T47D (cell line): ENCODE measurements around the gene PAK6.

Experiments
- DNase-seq, 2 experiments: peaks; one replicate each; pipeline versions ENCODE4 v3.0.0 to v3.0.0-alpha.2; 2011 to 2012; ENCODE audit warnings: low read depth in 1 of 2, low spot score in 1 of 2
- JUND ChIP-seq: IDR thresholded peaks from 2 replicates; pipeline ENCODE4 v1.6.1; 2012; ENCODE audit warnings: low read depth
- in situ Hi-C: cut with HindIII; loops from 2 replicates; pipeline ENCODE4 v1.10.0; 2016; ENCODE audit warnings: low sequenced_read_pairs, low pct_unique_long_range_greater_than_20kb

Gene PAK6

DNA sequence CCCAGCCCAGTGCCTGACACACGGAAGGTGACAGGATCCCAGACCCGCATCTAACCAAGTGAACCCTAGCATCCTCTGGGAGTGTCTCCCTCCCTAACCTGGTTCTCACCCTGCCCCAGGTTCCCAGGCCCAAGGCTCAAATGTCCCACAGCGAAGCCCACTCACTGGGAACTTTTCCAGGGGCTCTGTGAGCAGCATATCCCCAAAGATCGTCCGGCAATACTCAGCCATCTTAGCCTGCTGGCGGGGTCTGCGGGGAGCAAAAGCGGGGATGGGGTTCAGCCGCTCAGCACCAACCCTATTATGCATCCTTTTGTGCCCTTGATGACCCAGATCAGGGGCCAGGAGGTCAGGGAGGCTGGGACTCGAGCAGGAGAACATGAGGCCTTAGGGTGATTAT is 58.5 kb downstream of the PAK6 start:
- no peak for TF ChIP-seq JUND
- in situ Hi-C loops, result no loop called here
- no peak for DNase-seq

DNA sequence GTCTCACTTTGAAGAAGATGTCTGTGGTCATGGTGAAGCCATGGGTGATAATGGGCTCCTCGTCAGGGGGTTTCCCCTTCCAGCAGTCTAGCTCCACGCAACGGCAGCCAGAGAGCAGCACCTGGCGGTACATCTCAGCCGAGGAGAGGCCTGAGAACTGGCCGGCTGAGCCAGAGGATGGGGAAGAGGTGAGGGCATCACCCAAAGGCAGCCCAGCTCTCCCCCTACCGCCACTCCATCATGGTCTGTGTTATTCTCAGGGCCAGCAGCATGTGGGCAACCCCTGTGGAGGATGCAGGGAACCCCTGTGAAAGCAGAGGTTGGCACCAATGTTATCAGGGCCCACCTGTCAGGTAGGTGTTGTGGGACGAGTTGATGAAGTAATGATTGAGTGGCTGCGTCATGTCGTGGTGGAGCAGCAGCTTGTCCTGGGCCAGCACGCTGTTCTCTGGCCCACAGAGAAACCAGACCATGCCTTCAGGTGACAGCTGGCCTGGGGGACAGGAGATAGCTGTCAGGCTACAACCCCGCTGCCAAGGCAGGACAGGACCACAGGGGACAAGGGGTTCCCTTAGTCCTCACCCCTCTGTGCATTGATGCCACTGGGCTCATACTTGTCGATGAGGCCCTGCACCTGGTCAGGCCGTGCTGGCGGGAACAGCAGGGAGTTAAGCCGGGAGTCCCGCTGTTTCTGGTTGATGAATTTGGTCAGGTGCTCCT is 59.5 kb downstream of the PAK6 start:
- in situ Hi-C loops, result no loop called here
- TF ChIP-seq JUND, result no peak
- DNase-seq, result no peak

DNA sequence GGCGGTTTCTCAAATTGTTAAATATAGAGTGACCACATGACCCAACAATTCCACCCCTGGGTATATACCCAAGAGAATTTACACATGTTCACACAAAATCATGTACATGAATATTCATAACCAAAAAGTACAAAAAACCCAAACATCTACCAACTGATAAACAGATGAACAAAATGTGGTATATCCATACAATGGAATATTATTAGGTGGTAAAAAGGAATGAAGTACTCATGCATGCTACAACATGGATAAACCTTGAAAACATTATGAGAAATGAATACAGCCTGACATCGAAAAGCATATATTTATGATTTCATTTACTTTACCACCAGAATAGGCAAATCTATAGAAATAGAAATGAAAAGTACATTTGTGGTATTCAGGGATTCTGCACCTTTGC is 61.5 kb downstream of the PAK6 start:
- DNase-seq, result no peak
- TF ChIP-seq JUND, result no peak
- in situ Hi-C loops, result no loop called here

DNA sequence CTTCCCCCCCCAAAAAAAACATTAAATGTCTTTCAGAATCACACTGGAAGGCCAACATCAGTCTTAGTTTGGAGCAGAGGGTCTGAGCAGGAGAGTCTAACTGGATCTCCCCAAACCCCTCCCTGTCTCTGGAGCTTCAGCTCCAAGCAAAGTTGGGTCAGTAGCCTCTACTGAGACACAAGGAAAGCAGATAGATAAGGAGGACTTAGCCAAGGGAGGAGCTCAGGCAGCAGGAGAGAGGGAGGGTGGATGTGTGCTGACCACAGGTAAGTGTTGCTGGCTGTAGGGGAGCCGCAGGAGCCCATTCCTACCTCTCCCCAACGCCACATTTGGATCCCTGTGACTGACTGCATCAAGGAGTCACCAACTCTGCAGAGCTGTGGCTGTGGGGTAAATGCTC is 61.9 kb downstream of the PAK6 start:
- DNase-seq, result no peak
- in situ Hi-C loops, result no loop called here
- no peak for TF ChIP-seq JUND

DNA sequence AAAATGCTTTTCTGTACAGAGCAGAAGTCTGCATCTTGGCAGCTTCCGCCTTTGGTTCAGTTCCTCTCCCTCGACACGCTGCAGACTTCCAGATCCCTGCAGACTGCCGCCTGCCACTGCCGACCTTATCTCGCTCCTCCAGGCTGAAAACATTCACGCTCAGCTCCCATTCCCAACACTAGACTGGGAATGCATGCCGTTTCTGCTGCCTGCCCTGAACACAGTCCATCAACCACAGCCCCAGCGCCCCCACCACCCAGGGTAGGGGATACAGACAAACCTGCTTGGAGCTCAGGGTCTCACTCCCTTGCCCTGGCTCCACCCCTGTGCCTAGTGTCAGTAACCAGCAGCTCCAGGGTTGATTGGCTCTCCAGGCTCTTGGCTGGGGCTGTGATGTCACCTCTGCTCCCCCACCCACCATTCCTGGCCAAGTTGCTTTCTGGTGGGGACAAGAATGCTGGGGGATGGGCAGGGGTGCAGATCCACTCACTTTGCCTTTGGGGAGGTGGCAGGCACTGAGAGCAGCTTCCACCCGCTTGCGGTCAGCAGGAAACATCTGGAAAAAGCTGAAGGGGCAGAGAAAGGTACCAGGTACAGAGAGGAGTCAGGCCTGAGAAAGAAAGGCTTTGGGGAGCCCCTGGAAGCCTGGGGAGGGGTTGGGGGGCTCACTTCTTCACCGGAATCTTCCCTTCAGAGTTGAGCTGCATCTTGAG is 62.8 kb downstream of the PAK6 start:
- in situ Hi-C loops, result no loop called here
- DNase-seq, result no peak
- TF ChIP-seq JUND, result no peak

DNA sequence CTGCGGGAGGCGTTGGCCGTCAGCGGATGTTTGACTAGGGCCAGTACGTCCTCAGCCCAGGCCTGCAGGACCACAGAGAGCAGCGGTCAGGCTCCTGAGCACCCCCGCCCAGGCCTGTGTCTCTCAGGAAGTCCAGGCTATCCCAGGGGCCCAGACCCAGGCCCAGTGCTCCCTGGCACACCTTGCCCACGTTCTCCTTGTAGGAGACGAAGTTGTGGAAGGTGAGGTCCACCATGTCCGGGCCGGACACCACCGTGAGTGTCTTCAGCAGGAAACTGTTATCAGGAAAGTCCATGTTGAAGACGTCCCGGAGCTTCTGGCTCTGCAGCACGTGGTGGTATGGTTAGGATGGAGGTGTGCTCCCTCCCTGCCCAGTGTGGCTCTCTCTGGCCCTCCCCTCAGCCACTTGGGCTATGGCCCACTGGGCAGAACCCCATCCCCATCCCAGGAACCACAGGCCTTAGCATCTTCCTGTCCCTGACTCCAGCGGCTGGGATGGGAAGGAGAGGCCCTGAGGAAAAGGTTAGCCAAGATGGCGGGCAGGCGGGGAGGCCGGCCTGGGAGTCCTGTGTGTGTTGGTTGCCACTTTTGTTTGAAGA is 63.5 kb downstream of the PAK6 start:
- in situ Hi-C loops, result no loop called here
- DNase-seq, result no peak
- no peak for TF ChIP-seq JUND

DNA sequence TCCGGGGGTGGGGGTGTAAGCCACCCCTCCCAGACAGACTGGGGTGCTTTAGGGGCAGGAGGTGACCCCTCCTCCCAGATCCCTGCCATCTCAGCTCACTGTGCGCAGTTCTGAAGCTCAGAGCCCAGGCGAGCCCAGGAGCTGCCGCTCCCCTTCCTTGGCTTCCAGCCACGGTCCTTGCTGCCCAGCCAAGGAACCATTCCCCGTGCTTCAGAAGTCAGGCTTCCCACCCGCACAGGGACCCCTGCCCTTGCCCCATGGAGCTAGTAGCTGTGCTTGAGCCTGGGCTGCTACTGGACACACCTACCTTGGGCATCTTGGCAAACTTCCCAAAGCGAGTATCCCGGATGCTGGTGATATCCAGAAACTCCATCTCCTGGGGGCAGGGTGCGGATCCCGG is 64.1 kb downstream of the PAK6 start:
- no peak for TF ChIP-seq JUND
- in situ Hi-C loops, result no loop called here

DNA sequence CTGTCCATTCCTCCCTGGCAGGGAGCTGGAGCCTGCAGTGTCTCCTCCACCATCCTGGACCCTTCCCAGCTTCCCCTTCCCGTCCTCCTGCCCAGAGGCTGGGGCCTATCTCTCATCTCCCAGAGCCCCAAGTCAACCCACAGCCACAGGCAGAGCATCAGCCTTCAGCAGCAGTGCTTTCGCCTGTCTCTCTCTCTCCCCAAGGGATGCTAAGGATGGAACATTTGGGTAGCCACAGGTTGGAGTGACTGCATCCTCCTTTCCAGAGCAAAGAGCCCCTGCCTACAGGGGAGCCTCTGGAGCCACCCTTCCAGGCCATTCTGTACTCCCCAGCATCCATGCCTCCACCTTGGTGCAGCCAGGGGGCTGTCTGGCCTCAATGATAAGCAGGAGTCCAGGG is 64.7 kb downstream of the PAK6 start:
- no peak for TF ChIP-seq JUND
- no peak for DNase-seq
- in situ Hi-C loops, result no loop called here

More for the DNA sequence above, 64.1 kb downstream of the PAK6 start:
- no peak for DNase-seq

DNA sequence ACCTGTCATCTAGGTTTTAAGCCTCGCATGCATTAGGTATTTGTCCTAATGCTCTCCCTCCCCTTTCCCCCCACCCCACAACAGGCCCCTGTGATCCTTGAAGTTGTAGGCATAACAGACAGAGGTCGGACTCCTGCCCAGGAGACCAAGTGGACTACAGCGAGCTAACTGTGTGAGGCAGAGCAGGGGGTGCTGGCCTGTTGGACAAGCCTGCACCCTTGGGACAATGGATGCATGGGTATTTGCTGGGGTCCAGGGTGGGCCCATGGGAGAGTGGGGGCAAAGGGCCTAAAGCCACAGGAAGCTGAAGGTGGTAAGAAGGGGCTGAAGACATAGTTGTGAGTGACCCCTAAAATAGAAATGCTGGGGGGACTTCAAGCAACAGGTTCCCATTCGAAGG is 66.4 kb downstream of the PAK6 start:
- TF ChIP-seq JUND, result no peak
- in situ Hi-C loops, result no loop called here
- no peak for DNase-seq

DNA sequence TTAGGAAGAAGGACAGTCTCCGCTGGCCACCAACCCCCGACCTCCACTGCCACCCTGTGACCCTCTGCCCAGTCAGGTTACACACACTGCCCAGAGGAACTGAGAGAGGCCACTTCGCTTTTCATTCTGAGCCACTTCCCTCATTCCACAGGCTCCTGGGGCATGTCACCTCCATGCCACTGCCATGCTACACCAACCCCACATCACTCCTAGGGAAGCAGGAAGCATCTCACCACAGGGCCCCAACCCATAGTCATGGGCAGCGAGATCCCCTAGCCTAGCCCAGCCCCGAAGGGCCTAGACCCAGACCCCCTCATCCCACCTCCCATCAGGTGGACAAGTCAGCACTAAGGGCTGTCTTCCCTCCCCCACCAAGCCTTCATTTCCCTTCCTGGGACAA is 67.5 kb downstream of the PAK6 start:
- no peak for TF ChIP-seq JUND
- in situ Hi-C loops, result no loop called here
- no peak for DNase-seq

DNA sequence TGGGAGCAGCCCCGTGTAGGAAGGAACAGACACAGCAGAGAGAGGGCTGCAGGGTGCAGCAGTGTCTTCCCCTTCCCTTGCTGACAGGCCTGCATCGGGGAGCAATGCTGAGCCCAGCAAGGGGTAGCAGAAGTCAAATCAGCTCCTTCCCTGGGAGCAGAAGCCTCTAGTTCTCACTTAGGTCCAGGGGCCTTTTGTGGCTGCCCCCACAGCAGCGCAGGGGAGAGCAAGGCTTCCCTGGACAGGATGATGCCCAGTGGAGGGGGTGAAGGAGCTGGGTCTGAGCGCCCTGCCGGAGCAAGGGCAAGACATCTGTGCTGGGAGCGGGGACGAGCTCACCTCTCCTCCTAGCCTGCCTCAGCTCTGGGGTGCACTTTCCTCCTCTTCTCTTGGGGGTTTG is 68.0 kb downstream of the PAK6 start:
- no peak for DNase-seq
- in situ Hi-C loops, result no loop called here

DNA sequence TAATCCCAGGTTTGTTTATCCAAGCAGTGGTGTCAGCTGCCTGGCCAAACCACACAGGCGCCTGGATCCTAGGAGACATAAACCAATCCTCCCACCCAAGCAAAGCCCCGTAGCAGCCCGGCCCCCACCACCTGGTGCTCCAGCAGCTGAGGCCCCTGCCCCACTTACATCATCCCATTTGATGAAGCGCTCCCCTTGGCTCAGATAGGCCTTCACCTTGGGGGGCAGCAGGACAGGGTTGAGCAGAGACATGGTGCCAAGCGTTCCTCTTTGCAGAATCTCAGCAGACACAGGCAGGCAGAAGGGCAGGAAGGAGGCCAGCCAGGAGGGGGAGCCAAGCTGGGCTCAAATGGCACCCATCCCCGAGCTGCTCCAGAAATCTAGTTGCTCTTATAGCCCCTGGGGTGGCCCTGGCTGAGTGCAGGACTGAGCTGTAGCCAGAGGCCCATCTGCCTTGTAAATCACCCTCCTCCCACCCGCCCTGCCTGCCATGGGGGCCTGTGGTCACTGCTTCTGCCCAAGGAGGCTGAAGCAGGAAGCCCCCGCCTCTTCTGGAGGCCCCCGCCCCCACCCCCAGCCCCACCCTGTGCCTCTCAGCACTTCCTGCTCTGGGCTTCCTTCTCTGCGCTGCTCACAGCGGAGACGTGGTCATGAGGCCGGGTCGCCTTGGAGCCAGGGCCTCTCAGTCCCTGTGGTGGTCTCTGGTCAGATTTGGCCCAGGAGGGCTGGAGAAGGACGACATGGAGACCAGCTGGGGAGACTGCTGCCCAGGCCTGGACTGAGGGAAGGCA is 68.8 kb downstream of the PAK6 start, which contains the start of gene PLCB2:
TSS of gene PLCB2 (minus strand) at position 515 of the 791 bp plus-strand sequence. CDS start at position 252, 263 bp downstream.
- TF ChIP-seq JUND, result no peak
- DNase-seq, result peak in 1 of 2 experiments; percentile 41
- in situ Hi-C loops, result no loop called here

More for the DNA sequence above, 68.0 kb downstream of the PAK6 start:
- TF ChIP-seq JUND, result no peak

DNA sequence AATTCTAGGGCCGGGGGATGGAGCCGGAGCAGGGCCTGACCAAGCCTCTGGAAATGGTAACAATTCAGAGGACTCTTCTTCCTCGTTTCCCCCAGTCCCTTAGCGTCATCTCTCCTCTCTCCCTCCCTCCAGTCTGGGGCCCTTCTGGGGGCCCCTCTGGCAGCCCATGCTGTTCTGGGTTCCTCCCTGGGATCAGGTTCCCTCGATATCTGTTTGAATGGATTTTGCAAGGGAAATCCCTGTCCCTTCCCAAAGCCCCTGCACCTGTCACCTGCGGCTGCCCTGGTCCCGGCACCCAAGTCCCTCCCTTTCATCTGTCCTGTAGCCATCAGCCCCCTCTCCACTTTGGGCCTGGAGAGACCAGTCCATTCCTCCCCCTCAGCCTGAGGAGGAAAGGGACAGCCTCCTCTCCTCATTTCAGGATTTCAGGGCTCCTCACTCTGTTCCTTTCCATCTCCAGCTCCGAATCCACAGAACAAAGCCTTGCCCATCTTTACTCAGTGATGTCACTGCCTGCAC is 70.5 kb downstream of the PAK6 start:
- in situ Hi-C loops, result no loop called here
- DNase-seq, result no peak
- TF ChIP-seq JUND, result no peak
